CD4-positive, alpha-beta T cell (primary cell): ENCODE data around the gene GOLT1A. TPM values are rescaled to one million over a fixed set of nuclear protein-coding genes. Genes with fewer than 3 reads are reported as not detected.

ENCODE experiments used
- ATAC-seq: fragments of 200-7000 bp; cut with Tn5 transposase; one replicate; pipeline ENCODE4 v1.10.0; 2022; ENCODE audit warnings: mild to moderate bottlenecking; ENCODE audit not compliant: poor library complexity
- CTCF ChIA-PET: fragments of 350-600 bp; sonication (Branson Sonifier 250); formaldehyde crosslinking; loops from one replicate; lab custom pipeline; 2021; ENCODE audit warnings: antibody characterized with exemption, inconsistent platforms; lab: Charles Lee
- POLR2A ChIA-PET: fragments of 350-600 bp; sonication (Branson Sonifier 250); formaldehyde crosslinking; loops from one replicate; lab custom pipeline; 2021; ENCODE audit warnings: antibody characterized with exemption, inconsistent platforms; lab: Charles Lee
- DNase-seq, 14 experiments: peaks; one replicate each; pipeline ENCODE4 v3.0.0-alpha.2; 2013 to 2020; ENCODE audit warnings: mixed read lengths in 2 of 14
- H3K27ac ChIP-seq, 2 donors: one replicate each; pipeline versions ENCODE4 v1.5.1 to v1.7.0; 2013; ENCODE audit warnings: low read length in 2 of 2, low read depth in 1 of 2, mild to moderate bottlenecking in 1 of 2
- H3K27me3 ChIP-seq, 2 experiments: 1 replicate in 1 of 2; 2 replicates in 1 of 2; pipeline versions ENCODE4 v1.6.1 to v1.7.0; 2013; ENCODE audit warnings: low read length in 2 of 2, control low read depth in 1 of 2, mild to moderate bottlenecking in 1 of 2, moderate library complexity in 1 of 2; ENCODE audit not compliant: insufficient read depth in 2 of 2, control insufficient read depth in 1 of 2
- H3K36me3 ChIP-seq: one replicate; pipeline ENCODE4 v1.6.1; 2013; ENCODE audit warnings: low read length, control low read depth; ENCODE audit not compliant: insufficient read depth
- H3K4me1 ChIP-seq: one replicate; pipeline ENCODE4 v1.6.1; 2013; ENCODE audit warnings: low read length, control low read depth; ENCODE audit not compliant: insufficient read depth
- H3K4me3 ChIP-seq: one replicate; pipeline ENCODE4 v1.5.1; 2013; ENCODE audit warnings: mild to moderate bottlenecking, low read length, moderate library complexity
- H3K9me3 ChIP-seq, 2 experiments: 1 replicate in 1 of 2; 2 replicates in 1 of 2; pipeline versions ENCODE4 v1.6.1 to v1.7.0; 2013; ENCODE audit warnings: low read length in 2 of 2, mild to moderate bottlenecking in 2 of 2, control low read depth in 1 of 2, moderate library complexity in 1 of 2; ENCODE audit not compliant: control insufficient read depth in 1 of 2, insufficient read depth in 1 of 2
- H3K27ac Mint-ChIP-seq: one replicate; pipeline ENCODE4 v1.8.0; 2020; ENCODE audit warnings: mixed read lengths
- H3K27me3 Mint-ChIP-seq: one replicate; pipeline ENCODE4 v1.8.0; 2021; ENCODE audit warnings: mixed read lengths
- H3K36me3 Mint-ChIP-seq: one replicate; pipeline ENCODE4 v1.8.0; 2021; ENCODE audit warnings: low read depth, mixed read lengths
- H3K4me1 Mint-ChIP-seq: one replicate; pipeline ENCODE4 v1.8.0; 2021; ENCODE audit warnings: low read depth, mixed read lengths
- H3K4me3 Mint-ChIP-seq: one replicate; pipeline ENCODE4 v1.8.0; 2020; ENCODE audit warnings: mild to moderate bottlenecking, mixed read lengths
- H3K9me3 Mint-ChIP-seq: one replicate; pipeline ENCODE4 v1.8.0; 2020; ENCODE audit warnings: mixed read lengths
- intact Hi-C, 2 experiments: fragments of 100-400 bp; cut with DNase I in 1 of 2; cut with micrococcal nuclease in 1 of 2; formaldehyde crosslinking; loops; one replicate each; pipeline versions ENCODE4 v1.15.1 to v1.9.0; 2023 to 2025; cut with DNase I, micrococcal nuclease
- total RNA-seq, 174 experiments: library from RNA in 2 of 174; stranded (reverse) in 2 of 174; gene quantifications; one replicate each; pipeline ENCODE4 v1.2.3 and lab custom pipeline; 2021 to 2026
- TF ChIP-seq, protein P1 (sequence below): fragments of 200-600 bp; IDR thresholded peaks from one replicate; pipeline ENCODE4 v1.8.0; 2022; ENCODE audit warnings: antibody characterized with exemption, mild to moderate bottlenecking

GOLT1A gene
- total RNA-seq, 2 experiments from 2014 or later: 0.30 TPM; not detected in 1

GRCh38 chr1:204170494-204171155, 43.2 kb downstream of the GOLT1A start:
- H3K4me1 Mint-ChIP-seq: no peaks in the 10 kb centered on the region
- DNase-seq: no peak
- Histone ChIP-seq H3K27ac (no peak overlapping the region), H3K4me3 (no peak overlapping the region), H3K36me3 (no peaks in the 10 kb centered on the region), H3K27me3 (peaks cover 0 to 9% of the 10 kb centered on the region in 2 experiments), H3K4me1 (no peaks in the 10 kb centered on the region), H3K9me3 (peaks cover 33 to 37% of the 10 kb centered on the region in 2 experiments)
- H3K27me3 Mint-ChIP-seq: peaks cover 7% of the 10 kb centered on the region
- TF ChIP-seq, protein P1, sequence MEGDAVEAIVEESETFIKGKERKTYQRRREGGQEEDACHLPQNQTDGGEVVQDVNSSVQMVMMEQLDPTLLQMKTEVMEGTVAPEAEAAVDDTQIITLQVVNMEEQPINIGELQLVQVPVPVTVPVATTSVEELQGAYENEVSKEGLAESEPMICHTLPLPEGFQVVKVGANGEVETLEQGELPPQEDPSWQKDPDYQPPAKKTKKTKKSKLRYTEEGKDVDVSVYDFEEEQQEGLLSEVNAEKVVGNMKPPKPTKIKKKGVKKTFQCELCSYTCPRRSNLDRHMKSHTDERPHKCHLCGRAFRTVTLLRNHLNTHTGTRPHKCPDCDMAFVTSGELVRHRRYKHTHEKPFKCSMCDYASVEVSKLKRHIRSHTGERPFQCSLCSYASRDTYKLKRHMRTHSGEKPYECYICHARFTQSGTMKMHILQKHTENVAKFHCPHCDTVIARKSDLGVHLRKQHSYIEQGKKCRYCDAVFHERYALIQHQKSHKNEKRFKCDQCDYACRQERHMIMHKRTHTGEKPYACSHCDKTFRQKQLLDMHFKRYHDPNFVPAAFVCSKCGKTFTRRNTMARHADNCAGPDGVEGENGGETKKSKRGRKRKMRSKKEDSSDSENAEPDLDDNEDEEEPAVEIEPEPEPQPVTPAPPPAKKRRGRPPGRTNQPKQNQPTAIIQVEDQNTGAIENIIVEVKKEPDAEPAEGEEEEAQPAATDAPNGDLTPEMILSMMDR: no peak
- H3K4me3 Mint-ChIP-seq: no peak overlapping the region
- CTCF ChIA-PET: interaction anchor here (1.1 kb wide), 1 partner anchor 8 kb away, joined by 4 read pairs; no protein-coding TSS in a partner anchor
- POLR2A ChIA-PET: no interaction called here
- H3K36me3 Mint-ChIP-seq: peaks cover 12% of the 10 kb centered on the region
- H3K9me3 Mint-ChIP-seq: peaks cover 18% of the 10 kb centered on the region
- H3K27ac Mint-ChIP-seq: no peak overlapping the region
- intact Hi-C loops: no loop called here
- ATAC-seq: no peak

GRCh38 chr1:204169858-204170257, 43.9 kb downstream of the GOLT1A start:
- no peak overlapping the region for H3K27ac ChIP-seq
- H3K36me3 ChIP-seq: no peaks in the 10 kb centered on the region
- H3K9me3 ChIP-seq: peaks cover 33 to 37% of the 10 kb centered on the region in 2 experiments
- Mint-ChIP-seq H3K36me3 (peaks cover 12% of the 10 kb centered on the region), H3K27ac (no peak overlapping the region), H3K9me3 (peaks cover 18% of the 10 kb centered on the region), H3K4me1 (no peaks in the 10 kb centered on the region), H3K4me3 (no peak overlapping the region), H3K27me3 (peaks cover 7% of the 10 kb centered on the region)
- ChIA-PET CTCF (interaction anchor here (1.1 kb wide), 1 partner anchor 7 kb away, joined by 4 read pairs; no protein-coding TSS in a partner anchor), POLR2A (no interaction called here)
- DNase-seq (peak in 1 of 14 experiments; percentile 10), ATAC-seq (no peak)
- peaks cover 0 to 3% of the 10 kb centered on the region in 2 experiments for H3K27me3 ChIP-seq
- H3K4me3 ChIP-seq: no peak overlapping the region
- intact Hi-C loops: no loop called here
- no peaks in the 10 kb centered on the region for H3K4me1 ChIP-seq
- TF ChIP-seq, protein P1: no peak

DNA sequence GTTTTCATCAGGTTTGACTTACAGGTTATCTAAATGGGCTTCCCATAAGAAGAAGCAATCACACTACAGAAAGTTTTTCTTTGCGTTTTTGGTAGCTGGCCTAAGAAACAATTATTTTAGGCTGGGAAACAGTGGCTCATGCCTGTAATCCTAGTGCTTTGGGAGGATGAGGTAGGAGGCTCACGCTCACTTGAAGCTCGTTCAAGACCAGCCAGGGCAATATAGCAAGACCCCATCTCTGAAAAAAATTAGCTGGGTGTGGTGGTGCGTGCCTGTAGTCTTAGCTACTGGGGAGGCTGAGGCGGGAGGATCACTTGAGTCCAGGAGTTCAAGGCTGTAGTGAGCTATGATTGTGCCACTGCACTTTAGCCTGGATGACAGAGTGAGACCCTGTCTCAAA, 46.1 kb downstream of the GOLT1A start:
- H3K4me3 ChIP-seq: no peak overlapping the region
- Mint-ChIP-seq H3K4me3 (no peak overlapping the region), H3K36me3 (peaks cover 12% of the 10 kb centered on the region), H3K27ac (no peak overlapping the region), H3K9me3 (peaks cover 18% of the 10 kb centered on the region), H3K27me3 (no peaks in the 10 kb centered on the region), H3K4me1 (no peaks in the 10 kb centered on the region)
- CTCF ChIA-PET: no interaction called here
- H3K27me3 ChIP-seq: no peaks in the 10 kb centered on the region
- no peak for ATAC-seq
- peaks cover 33 to 37% of the 10 kb centered on the region in 2 experiments for H3K9me3 ChIP-seq
- POLR2A ChIA-PET: interaction anchor here (1.0 kb wide), 1 partner anchor 293 kb away, joined by 3 read pairs; no protein-coding TSS in a partner anchor
- no peak overlapping the region for H3K27ac ChIP-seq
- H3K36me3 ChIP-seq: no peaks in the 10 kb centered on the region
- H3K4me1 ChIP-seq: no peaks in the 10 kb centered on the region
- intact Hi-C loops: no loop called here
- DNase-seq: no peak
- TF ChIP-seq, protein P1: no peak
